T-helper 1 cell treated with Interleukin-12 subunit alpha and Interleukin-12 subunit beta and Interleukin-4 antibody, amounts not matched to agents 30 μg/mL and 1 μg/mL, for 36 hours (primary cell): ENCODE measurements around the gene FOXP4.

Source experiments
- H3K27ac Mint-ChIP-seq: one replicate; pipeline ENCODE4 v1.8.0; 2021; ENCODE audit warnings: mild to moderate bottlenecking, mixed read lengths
- H3K27me3 Mint-ChIP-seq: one replicate; pipeline ENCODE4 v1.8.0; 2021; ENCODE audit warnings: low read depth, mixed read lengths
- H3K36me3 Mint-ChIP-seq: one replicate; pipeline ENCODE4 v1.8.0; 2021; ENCODE audit warnings: low read depth, mixed read lengths
- H3K4me1 Mint-ChIP-seq: one replicate; pipeline ENCODE4 v1.8.0; 2021; ENCODE audit warnings: low read depth, mixed read lengths
- H3K4me3 Mint-ChIP-seq: one replicate; pipeline ENCODE4 v1.8.0; 2021; ENCODE audit warnings: mild to moderate bottlenecking, moderate library complexity, mixed read lengths
- H3K9me3 Mint-ChIP-seq: one replicate; pipeline ENCODE4 v1.8.0; 2021; ENCODE audit warnings: mixed read lengths

FOXP4 gene

DNA sequence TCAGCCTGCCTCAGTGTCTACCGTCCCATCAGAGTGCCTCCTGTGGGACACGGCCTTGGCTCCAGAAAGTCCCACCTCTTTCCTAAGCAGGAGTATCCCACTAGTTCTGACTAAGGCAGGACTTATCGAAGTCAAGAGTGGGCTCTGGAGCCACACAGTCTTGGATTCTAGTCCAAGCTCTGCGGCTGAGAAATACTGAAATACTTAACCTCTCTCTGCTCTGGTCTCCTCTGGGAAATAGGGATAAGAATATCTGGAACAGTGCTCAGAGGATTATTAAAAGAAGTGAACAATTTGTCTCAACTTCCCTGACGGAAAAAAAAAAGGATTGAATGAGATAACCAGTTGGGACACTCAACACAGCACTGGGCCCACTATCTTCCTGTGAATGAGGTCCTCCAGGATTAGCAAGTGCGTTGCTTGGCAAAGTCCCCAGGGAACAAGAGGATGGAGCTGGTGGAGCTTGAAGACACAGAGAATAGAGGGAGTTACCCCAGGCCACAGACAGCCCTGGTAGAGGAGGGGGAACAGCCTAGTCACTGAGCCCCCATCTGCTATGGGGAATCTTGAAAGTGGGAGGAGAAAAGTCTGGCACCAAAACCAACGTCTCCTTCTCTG, 34.6 kb upstream of the FOXP4 start:
- Mint-ChIP-seq H3K9me3 (no peaks in the 10 kb centered on the region), H3K27me3 (peaks cover 59% of the 10 kb centered on the region), H3K4me3 (no peak overlapping the region), H3K4me1 (no peaks in the 10 kb centered on the region), H3K36me3 (no peaks in the 10 kb centered on the region), H3K27ac (no peak overlapping the region)

DNA sequence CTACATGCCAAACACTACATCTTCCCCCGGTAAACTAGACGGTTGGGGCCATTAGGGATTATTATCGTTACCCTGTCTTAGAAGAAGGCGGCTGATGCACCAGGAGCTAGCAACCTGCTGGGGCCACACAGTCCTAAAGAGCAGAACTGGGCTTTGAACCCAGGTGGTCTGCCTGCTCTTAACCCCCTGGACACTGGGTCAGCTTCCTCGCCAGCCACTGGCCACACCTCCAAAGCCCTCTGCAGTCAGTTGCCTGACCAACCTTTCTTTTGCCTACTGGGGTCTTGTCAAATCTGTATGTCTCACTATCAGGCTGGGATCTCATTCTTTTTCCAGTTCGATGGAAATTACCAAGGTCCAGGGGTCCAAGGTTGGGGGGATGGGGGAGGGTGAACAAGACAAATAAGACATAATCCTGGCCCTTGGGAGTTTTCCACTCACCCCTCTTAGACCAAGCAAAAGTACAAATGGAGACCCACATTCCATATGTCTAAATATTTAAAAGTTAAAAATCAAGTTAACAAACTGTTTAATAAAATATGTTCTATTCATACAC, 34.0 kb upstream of the FOXP4 start:
- Mint-ChIP-seq H3K27ac (no peak overlapping the region), H3K27me3 (peaks cover 61% of the 10 kb centered on the region), H3K4me3 (no peak overlapping the region), H3K4me1 (no peaks in the 10 kb centered on the region), H3K36me3 (no peaks in the 10 kb centered on the region), H3K9me3 (no peaks in the 10 kb centered on the region)

DNA sequence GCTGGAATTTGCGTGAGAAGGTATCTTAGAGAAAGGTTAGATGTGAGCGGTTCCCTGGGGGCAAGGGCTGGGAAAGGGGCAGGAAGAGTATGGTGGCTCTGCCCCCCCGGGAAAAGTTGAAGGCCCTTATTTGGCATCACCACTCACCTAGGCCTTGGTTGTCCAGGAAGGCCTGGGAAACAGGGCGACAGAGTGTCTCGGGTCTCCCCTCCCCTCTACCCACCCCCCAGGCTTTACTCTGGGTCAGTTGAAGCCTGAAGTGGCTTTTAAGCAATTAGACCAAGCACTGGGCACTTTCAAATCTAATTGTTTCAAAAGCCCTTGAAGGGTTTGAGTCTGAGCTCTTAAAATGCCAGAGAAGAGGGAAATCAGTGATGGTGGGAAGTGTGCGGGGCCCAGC, 30.2 kb upstream of the FOXP4 start:
- H3K4me3 Mint-ChIP-seq: no peak overlapping the region
- no peaks in the 10 kb centered on the region for H3K36me3 Mint-ChIP-seq
- no peaks in the 10 kb centered on the region for H3K4me1 Mint-ChIP-seq
- H3K27me3 Mint-ChIP-seq: peaks cover 39% of the 10 kb centered on the region
- no peaks in the 10 kb centered on the region for H3K9me3 Mint-ChIP-seq
- H3K27ac Mint-ChIP-seq: no peak overlapping the region

DNA sequence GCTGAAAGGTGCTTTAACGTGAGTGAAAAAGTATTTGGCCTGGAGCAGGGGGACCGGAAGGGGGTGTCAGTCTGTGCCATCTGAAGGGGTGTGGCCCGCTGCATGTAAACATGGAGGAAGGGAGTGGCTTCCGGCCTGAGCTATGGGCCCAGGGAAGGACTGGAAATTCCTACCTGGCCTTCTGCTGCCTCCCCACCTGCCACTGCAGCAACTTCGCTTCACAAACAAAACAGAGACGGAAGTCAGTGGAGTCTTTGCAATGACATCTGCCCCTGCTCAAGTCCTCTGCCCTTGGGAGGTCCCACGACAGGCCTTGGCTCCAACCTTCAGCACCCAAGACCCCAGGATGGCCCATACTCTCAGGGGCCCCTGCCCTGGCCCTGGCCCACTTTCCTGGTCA, 28.1 kb upstream of the FOXP4 start:
- H3K27ac Mint-ChIP-seq: no peak overlapping the region
- H3K9me3 Mint-ChIP-seq: no peaks in the 10 kb centered on the region
- no peaks in the 10 kb centered on the region for H3K4me1 Mint-ChIP-seq
- peaks cover 45% of the 10 kb centered on the region for H3K27me3 Mint-ChIP-seq
- H3K4me3 Mint-ChIP-seq: no peak overlapping the region
- H3K36me3 Mint-ChIP-seq: no peaks in the 10 kb centered on the region

DNA sequence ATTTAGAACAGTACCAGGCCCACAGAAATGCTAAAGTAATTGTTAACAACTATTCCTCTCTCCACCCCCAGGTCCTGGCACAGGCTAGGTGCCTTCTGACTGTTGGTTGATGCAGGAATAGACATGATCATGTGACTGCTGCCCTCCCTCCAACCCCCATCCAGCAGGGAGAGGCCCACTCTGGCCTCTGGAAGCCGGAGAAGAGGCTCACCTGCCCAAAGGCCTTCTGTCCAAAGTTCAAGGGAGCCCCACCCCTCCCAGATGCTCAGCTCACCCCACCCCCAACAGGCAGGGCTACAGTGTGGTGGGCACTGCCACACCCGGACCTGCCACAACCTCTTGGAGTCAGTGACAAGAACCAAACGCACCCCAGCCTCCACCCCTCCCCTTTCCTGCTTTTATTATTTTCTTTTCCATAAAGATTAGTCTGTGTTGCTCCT, 26.9 kb upstream of the FOXP4 start:
- Mint-ChIP-seq H3K4me1 (no peaks in the 10 kb centered on the region), H3K4me3 (no peak overlapping the region), H3K9me3 (no peaks in the 10 kb centered on the region), H3K27ac (no peak overlapping the region), H3K36me3 (no peaks in the 10 kb centered on the region), H3K27me3 (peaks cover 46% of the 10 kb centered on the region)

DNA sequence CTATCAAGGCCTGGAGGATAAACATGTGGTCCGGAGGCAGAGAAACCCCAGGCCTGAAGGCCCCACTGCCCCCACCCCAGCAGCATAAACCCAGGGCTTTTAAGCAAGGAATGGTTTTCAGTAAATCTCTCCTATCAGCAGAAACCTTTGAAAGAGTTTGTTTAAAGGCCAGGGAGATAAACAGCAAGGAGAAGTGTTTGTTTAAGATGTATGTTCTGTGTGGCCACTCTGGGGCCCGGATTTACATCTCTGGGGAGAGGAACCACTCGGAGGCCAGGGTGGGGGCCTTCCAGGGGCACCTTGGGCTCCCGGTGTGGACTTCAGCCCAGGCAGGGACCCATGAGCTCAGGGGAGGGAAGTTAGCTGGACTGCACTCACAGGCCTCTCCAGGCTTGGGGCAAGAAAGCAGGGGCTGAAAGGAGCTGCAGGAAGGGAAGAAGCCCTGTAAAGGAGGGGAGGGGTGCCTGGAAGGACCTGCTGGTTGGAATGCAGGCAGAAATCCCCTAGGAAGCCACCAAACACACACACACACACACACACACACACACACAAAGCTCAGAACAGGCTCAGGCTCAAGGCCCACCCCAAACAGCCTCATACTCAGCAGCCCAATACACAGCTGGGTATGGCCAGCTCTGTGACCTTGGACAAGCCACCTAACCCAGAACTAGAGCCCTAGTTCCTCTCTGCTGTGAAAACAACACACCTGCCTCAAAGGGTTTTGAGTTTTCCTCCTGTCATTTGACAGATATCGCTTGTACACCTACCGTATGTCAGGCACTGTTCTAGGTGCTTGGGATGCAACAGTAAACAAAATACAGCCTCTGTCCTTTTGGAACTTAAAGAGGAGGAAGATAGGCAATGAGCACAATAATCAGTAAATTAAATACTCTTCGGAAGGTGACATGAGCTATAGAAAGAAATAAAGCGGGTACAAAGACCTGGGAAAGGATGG, 26.2 kb upstream of the FOXP4 start:
- Mint-ChIP-seq H3K27ac (no peak overlapping the region), H3K36me3 (no peaks in the 10 kb centered on the region), H3K9me3 (no peaks in the 10 kb centered on the region), H3K4me1 (no peaks in the 10 kb centered on the region), H3K4me3 (no peak overlapping the region), H3K27me3 (peaks cover 46% of the 10 kb centered on the region)

DNA sequence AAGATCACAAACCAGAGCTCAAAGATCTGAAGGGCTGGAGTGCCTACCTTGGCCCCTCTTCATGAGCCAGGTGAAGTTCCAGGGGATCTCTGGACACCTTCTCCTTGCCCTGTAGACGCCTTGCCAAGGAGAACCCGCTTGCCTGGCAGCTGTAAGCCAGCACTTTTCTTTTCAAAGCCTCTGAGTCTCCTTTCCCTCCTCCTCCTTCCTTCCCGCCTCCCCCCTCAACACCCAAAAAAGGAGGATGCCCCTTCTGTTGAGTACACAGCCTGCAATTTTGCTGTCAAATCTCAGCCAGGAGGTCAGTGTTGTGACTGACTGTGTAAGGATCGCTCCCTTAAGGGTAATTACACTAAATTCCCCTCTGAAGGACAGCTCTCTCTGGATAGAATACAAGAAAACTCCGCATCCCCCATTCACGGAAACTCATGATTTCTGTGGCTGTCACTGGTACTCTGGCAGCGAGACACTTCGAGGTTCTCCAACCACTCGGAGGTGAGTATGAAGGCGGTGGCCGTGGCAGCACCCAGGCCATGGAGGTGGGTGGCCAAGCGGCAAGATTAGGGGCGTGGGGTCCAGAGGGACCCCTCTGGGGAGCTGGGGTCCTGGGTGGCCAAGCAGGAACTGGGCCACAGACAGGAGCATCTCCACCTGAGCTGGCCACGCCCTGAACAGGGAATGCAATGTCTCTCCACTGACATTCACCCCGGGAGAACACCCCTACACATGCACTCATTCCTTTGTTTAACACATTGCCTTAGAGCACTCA, 23.2 kb upstream of the FOXP4 start:
- H3K27me3 Mint-ChIP-seq: peaks cover 49% of the 10 kb centered on the region
- H3K4me1 Mint-ChIP-seq: no peaks in the 10 kb centered on the region
- no peak overlapping the region for H3K27ac Mint-ChIP-seq
- no peak overlapping the region for H3K4me3 Mint-ChIP-seq
- no peaks in the 10 kb centered on the region for H3K36me3 Mint-ChIP-seq
- no peaks in the 10 kb centered on the region for H3K9me3 Mint-ChIP-seq

DNA sequence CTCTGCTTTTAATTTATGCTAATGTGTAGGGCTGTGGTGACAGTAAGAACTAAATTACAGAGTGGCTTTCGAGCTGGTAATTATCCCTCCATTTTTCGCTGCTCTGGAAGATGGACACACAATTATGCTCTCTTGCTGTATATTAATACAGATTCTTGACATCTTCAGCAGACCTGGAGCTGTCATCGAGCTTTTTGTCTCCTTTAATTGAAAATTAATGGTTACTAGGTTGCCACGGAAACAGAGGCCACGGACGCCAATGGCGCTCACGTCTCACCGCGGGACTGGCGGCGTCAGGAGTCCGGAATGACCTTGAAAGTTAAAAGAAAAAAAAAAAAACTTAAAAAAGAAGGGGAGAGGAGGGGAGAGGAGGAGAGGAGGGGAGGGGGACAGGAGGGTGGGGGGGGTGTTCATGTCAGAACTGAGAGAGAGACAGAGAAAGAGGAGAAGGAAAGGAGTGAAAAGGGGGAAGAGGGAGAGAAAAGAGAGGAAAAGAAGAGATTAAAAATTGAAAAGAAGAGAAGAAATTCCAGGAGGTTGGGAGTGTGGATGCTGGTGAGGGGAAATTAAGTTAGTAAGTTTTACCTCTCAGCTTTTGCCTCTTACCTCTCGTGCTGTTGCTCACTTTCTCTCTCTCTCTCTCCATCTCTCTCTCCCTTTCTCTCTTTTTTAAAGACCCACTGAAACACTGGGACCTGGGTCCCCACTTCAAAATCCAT, 22.1 kb upstream of the FOXP4 start:
- no peaks in the 10 kb centered on the region for H3K36me3 Mint-ChIP-seq
- no peaks in the 10 kb centered on the region for H3K9me3 Mint-ChIP-seq
- H3K27me3 Mint-ChIP-seq: peaks cover 53% of the 10 kb centered on the region
- no peak overlapping the region for H3K27ac Mint-ChIP-seq
- H3K4me3 Mint-ChIP-seq: no peak overlapping the region
- H3K4me1 Mint-ChIP-seq: no peaks in the 10 kb centered on the region

DNA sequence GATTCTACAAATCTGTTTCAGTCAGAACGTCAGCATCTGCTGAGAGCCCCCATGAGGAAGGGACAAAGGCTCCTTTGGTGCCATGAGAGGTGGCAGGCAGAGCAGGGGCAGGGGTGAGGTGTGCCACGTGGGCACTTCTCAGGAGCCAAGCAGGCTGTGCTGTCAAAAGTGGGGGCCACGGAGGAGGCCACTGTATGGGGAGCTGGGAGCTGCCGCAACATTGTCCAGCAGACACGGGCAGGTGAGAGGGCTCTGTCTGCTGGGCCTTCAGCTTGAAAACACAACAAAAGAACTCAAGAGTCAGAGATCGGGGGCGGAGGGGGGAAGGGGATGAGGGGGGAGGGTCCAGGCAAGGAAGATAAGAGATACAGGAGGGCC, 21.6 kb upstream of the FOXP4 start:
- Mint-ChIP-seq H3K27me3 (peaks cover 53% of the 10 kb centered on the region), H3K36me3 (no peaks in the 10 kb centered on the region), H3K4me3 (no peak overlapping the region), H3K9me3 (no peaks in the 10 kb centered on the region), H3K4me1 (peaks cover under 1% of the 10 kb centered on the region), H3K27ac (no peak overlapping the region)

DNA sequence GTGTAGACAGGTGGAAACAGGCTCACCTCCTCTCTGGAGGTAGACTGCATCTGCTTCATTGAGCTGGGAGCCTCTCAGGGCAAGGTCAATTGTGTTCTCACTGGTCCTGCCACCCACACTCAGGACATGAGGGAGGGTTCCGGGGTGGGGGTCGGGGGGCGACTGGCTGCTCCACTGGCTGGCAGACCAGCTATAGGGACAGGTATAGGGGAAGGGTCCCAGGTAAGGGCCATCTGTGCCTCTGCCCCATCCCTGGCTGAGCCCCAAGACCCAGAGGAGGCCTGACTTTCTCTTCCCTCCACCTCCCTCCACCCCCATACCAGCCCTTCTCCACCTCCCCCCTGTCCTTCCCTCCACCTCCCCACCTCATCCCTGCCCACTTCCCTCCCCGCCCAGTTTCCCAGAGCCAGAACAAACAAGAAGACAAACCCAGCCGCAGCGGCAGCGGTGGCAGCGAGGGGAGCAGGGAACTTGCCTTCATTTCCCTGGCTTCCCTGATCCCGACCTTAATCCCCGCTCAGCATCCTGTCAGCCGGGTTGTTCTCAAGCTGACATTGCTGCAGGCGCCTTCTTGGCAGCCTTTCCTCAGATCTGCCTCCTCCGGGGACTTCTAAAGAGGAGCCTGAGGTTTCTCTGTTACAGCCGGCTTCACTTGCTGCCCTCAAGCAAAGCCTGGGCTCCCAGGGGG, 18.3 kb upstream of the FOXP4 start:
- Mint-ChIP-seq H3K27me3 (peaks cover 62% of the 10 kb centered on the region), H3K27ac (no peak overlapping the region), H3K4me3 (no peak overlapping the region)

DNA sequence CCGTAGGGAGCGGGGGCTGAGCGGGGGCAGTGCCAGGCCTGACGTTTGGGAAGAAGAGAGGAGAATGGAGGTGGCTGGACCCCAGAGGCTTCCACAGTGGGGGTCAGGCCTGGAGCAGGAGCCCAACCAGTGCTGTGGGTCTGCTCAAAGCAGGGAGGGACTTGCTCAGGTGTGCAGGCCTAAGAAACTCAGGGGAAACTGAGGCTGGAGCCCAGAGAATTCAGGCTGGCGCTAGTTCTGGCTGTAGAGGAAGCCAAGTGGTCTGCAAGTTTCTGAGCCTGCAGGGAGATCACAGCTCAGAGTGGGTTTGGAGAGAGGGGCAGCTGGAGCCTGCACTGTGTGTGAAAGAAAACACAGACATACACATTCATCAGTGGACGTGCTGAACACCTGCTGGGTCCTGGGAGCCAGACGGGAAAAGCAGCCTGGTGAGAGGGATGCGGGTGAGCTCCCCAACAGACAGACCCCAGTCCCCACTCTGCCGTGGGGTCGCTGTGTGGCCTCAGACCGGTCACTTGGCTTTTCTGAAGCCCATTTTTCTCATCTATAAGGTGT, 17.7 kb upstream of the FOXP4 start:
- Mint-ChIP-seq H3K4me1 (peaks cover 30% of the 10 kb centered on the region), H3K27ac (no peak overlapping the region)

More for the DNA sequence above, 18.3 kb upstream of the FOXP4 start:
- Mint-ChIP-seq H3K36me3 (no peaks in the 10 kb centered on the region), H3K4me1 (peaks cover 24% of the 10 kb centered on the region), H3K9me3 (no peaks in the 10 kb centered on the region)

DNA sequence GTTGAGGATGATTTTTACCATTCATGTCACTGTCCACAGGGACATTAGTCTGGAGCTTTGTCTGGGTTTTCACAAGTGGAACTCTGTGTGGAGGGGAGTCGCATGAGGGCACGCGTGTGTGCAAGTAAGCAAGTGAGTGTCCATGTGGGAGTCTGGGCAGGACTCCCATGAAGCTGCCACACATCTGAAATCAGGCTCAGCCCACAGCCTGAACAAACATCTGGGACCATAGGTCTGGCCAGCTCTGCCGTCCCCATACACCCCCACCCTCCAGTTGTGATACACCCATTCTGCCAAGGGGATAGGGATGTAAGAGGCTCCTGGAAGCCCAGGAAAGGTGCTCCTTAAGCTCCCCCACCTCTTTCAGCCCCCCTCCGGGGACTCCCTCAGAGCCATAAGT, 17.1 kb upstream of the FOXP4 start:
- peaks cover 60% of the 10 kb centered on the region for H3K27me3 Mint-ChIP-seq
- no peaks in the 10 kb centered on the region for H3K36me3 Mint-ChIP-seq
- H3K9me3 Mint-ChIP-seq: no peaks in the 10 kb centered on the region
- H3K27ac Mint-ChIP-seq: no peak overlapping the region
- peaks cover 34% of the 10 kb centered on the region for H3K4me1 Mint-ChIP-seq
- no peak overlapping the region for H3K4me3 Mint-ChIP-seq

More for the DNA sequence above, 17.7 kb upstream of the FOXP4 start:
- no peaks in the 10 kb centered on the region for H3K9me3 Mint-ChIP-seq
- H3K4me3 Mint-ChIP-seq: no peak overlapping the region
- peaks cover 62% of the 10 kb centered on the region for H3K27me3 Mint-ChIP-seq
- H3K36me3 Mint-ChIP-seq: no peaks in the 10 kb centered on the region

DNA sequence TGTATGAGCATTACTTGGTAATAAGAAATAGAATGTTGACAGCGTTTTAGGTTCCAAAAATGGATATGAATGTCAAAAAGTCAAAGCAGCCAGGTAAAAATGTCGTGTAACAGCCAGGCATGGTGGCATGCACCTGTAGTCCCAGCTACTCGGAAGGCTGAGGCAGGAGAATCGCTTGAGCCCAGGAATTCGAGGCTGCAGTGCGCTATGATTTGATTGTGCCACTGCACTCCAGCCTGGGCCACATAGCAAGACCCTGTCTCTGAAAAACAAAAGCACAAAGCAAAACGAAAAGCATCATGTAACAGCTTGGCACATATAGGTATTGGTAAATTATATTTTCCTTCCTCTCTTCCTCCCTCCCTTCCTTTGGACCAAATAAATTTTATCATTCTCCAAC, 16.2 kb upstream of the FOXP4 start:
- H3K27me3 Mint-ChIP-seq: peaks cover 56% of the 10 kb centered on the region
- no peak overlapping the region for H3K27ac Mint-ChIP-seq
- H3K9me3 Mint-ChIP-seq: no peaks in the 10 kb centered on the region
- H3K4me3 Mint-ChIP-seq: no peak overlapping the region
- peaks cover 34% of the 10 kb centered on the region for H3K4me1 Mint-ChIP-seq
- H3K36me3 Mint-ChIP-seq: no peaks in the 10 kb centered on the region
